Suppressor macrophage (primary cell): ENCODE data around the gene NFATC2.
"Not testable (repeated sequence)": the region's sequence is repeated elsewhere in the genome, so short reads cannot be mapped to it uniquely, and the experiment has no call there.

ENCODE experiments used
- DNase-seq, 4 experiments: peaks; one replicate each; pipeline ENCODE4 v3.0.0-alpha.2; 2020 to 2022
- total RNA-seq, 17 experiments: gene quantifications; one replicate each; lab custom pipeline; 2026; ENCODE audit warnings: mixed read lengths in 6 of 17, inconsistent platforms in 3 of 17; lab: John Stamatoyannopoulos, UW

The NFATC2 gene
- 0.72 to 16.8 (median 4.5) reads per million in 17 experiments for total RNA-seq

DNA sequence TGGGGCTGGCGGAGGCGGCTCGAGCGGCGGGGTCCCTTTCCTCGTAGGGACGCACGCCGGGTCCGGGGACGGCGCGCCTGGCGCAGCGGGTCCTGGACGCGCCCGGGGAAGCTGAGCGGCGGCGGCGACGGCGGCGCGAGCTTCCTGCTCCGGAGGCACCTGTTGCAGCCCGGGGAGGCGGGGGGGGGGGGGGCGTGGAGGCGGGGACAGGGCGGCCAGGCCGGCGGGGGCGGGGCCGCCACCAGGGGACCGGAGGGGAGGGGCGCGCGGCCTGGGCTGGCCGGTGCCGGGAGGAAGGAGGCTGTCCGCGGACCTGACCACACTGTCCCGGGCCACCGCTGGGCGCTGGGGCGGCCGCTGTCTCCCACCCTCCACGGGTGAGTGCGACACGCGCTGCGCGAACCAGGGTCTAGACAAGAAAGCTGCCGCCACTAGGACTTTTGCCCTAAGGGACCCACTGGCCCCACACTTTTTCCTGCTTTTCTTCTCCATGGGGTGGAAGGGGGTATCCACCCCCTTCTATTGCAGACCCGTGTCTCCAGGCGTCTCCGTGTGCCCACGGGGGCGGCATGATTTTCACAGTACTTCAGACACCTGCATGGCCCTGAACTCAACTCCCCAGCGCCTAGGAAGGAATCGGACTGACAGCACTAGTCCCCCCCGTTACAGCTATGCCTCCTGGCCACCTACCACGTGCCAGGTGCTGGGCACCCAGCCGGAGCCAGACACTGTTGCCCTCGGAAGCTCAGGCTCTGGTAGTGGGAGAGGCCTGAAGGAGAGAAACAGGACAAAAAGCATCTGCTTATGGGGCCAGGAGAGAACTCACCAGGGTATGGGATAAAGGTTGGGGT, at the start of gene NFATC2:
NFATC2 (minus strand) TSS at position 149 of the 851 bp plus-strand sequence. CDS start 220 bp downstream, outside the sequence.
- peak in 1 of 4 experiments; percentile 34 for DNase-seq

GRCh38 chr20:51591871-51592270, 49.4 kb upstream of the NFATC2 start:
- no peak for DNase-seq

DNA sequence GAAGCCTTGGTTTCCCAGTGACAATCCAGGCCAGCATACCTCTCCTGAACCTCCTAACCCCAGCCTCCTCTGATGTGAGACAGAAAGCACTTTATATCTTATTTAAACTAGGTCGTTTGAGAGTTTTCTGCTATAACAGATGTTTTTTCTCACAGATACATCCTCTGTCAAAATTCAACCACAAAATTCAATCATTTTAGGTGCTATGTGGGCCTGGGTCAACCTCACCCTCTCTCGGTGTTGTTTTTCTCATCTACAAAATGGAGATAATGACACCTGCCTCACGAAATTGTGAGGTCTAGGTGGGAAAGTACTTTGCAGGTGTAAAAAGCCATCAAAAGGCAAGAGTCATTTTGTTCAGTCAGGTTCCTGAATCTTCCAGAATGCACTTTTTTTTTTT, 46.2 kb upstream of the NFATC2 start:
- no peak for DNase-seq

DNA sequence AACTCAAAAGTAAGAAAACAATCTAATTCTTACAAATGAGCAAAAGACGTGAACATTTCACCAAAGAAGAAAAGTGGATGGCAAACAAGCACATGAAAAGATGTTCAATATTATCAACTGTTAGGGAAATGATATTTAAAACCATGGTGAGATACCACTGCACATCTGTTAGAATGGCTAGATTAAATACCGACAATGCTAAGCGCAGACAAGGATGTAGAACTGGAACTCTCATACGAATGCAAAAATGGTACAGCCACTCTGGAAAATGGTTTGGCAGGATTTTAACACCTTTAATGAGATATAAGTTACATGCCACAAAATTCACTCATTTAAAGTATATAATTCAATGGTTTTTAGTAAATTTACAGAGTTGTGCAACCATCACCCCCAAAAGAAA, 44.6 kb upstream of the NFATC2 start:
- DNase-seq = no peak

GRCh38 chr20:51586005-51586440, 43.5 kb upstream of the NFATC2 start:
- peak in 1 of 4 experiments; percentile 26 for DNase-seq

- no peak for DNase-seq
These were observed 42.6 kb upstream of the NFATC2 start for GRCh38 chr20:51585148-51585547.

DNA sequence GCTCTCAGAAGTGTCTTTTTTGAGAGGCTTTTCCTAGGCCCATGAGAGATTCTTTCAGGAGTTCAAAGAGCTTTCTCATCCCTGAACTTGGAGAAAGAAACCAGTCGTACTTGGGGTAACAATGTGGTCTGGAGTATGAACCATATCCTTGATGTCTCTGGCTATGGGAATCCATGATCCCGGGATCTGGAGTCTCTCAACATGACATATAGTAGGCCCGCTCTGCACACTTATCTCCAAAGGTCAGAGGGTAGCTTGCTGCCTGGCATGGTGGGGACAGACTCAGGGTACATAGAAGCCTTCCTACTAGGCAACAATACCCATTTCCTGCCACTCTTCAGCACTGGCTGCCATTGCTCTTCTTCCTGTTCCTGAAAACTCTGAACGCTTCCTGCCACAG, 42.2 kb upstream of the NFATC2 start:
- peak in 2 of 4 experiments; percentile 17 to 24 for DNase-seq

GRCh38 chr20:51584116-51584515, 41.6 kb upstream of the NFATC2 start:
- DNase-seq = no peak

GRCh38 chr20:51583499-51583898, 41.0 kb upstream of the NFATC2 start:
- no peak for DNase-seq

DNA sequence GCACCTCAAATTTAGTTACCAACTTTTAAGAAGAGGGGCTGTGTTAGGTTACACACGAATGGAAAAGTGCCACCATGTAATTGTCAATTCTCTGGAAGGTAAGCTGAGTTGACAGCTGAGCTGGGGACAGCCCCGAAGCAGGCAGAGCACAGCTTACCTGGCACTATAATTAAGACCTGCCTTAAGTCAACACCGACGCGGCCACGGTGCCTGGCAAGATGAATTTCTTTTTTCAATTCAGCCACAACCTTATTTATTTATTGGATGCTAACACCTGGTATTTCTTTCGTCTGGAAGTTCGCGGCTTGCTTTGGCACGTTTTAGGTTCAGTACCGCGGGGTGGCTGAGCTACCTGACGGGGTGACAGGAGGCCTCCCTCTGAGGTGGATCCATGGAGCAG, 40.6 kb upstream of the NFATC2 start:
- DNase-seq = no peak

DNA sequence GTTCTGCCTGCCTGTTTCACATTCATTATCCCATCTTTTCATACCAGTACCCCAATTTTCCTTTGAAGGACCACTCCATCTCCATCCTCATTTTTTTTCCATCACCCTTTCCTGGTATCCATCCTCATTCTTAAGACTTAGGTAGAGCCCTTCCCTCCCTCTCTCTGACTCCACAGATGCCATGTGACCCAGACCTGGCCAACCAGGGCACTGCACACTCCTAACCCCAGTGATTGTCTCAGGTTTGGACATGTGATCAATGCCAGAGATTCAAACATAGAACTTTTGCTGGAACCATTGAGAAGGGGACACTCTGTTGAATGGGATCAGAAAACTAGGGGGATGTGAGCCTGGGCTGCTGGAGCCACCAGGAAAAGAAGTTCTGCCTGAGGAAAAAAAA, 39.1 kb upstream of the NFATC2 start:
- DNase-seq = no peak

GRCh38 chr20:51579137-51579536, 36.6 kb upstream of the NFATC2 start:
- DNase-seq = peak in 1 of 4 experiments; percentile 18

- DNase-seq = no peak
These were observed 35.6 kb upstream of the NFATC2 start for GRCh38 chr20:51578145-51578459.

GRCh38 chr20:51577432-51578144, 35.1 kb upstream of the NFATC2 start:
- DNase-seq = no peak

DNA sequence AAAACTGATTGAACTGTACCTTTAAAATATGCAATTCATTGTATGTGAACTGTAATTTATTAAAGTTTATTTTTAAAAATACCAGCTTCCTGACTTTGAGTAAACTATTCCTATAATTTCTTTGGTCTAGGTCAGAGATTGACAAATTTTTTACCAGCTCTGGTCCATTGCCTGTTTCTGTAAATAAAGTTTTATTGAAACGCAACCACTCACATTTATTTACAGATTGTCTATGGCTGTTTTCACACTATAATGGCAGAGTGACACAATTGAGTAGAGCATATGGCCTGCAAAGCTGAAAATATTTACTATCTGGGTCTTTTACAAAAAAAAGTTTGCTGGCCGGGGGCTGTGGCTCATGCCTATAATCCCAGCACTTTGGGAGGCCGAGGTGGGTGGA, 33.0 kb upstream of the NFATC2 start:
- no peak for DNase-seq

DNA sequence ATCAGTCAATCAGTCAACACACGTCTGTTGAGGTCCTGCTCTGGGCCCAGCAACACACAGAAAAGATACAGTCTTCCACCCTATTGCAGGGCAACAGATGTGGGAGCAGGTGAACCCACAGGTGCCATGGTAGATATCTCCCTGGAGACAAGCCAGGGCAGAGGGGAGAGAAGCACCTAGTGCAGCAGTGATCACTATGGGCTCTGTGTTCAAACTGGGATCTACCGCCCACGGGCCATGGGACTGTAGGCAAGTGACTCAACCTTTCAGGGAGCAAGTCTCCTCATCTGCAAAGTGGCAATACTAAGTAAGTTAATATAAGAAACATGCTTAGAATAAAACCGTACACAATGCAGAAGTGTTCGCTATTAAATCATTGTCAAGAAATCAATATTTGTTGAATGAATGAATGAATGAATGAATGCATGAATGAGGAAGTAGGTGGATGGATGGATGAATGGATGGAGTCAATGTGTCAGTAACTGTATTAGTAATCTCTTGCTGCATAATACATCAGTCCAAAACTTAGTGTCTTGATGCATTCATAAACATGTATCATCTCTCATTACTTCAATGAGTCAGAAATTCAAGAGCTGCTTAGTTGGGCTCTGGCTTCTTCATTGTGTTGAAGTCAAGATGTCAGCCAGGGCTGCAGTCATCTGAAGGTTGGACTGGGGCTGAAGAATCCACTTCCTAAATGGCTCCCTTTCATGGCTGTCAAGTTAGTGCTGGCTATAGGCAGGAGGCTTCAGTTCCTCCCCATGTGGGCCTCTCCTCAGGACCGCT, 31.9 kb upstream of the NFATC2 start:
- DNase-seq = peak in 3 of 4 experiments; percentile 23 to 32 (median 28)

- no peak for DNase-seq
These were observed 31.2 kb upstream of the NFATC2 start for GRCh38 chr20:51573576-51574243.

- no peak for DNase-seq
These were observed 28.9 kb upstream of the NFATC2 start for GRCh38 chr20:51571460-51571794.

DNA sequence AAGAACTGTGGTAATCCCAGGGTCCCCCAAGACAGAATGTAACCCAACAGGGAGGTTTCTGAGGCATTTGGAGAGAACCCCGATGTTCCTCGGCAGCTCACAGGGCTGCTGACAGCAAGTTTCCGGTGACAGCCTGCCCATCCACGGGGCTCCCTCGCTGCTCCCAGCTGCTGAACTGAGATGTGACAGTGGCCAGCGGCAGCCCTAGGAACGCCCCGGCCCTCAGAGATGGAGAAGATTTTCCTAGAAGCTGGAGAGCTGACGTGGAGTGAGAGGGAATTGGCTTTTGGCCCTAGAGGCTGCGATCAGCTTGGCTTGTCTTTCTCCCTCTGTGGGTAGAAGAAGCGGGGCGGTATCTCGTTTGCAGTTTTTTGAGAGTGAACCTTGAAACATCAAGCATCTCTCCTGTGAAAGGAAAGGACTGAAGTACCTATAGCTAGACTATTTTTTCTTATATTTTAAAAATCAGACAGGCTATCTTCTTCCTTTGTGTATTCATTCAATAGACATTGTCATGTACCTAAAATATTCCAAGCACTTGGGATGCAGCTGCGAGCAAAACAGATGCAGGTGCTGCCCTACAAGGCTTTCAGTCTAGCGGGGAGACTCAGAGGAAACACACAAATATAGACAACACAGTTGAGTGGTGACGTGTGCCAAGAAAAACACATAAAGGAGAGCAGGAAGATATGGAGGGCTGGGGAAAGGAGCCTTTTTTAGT, 28.4 kb upstream of the NFATC2 start:
- DNase-seq = no peak

DNA sequence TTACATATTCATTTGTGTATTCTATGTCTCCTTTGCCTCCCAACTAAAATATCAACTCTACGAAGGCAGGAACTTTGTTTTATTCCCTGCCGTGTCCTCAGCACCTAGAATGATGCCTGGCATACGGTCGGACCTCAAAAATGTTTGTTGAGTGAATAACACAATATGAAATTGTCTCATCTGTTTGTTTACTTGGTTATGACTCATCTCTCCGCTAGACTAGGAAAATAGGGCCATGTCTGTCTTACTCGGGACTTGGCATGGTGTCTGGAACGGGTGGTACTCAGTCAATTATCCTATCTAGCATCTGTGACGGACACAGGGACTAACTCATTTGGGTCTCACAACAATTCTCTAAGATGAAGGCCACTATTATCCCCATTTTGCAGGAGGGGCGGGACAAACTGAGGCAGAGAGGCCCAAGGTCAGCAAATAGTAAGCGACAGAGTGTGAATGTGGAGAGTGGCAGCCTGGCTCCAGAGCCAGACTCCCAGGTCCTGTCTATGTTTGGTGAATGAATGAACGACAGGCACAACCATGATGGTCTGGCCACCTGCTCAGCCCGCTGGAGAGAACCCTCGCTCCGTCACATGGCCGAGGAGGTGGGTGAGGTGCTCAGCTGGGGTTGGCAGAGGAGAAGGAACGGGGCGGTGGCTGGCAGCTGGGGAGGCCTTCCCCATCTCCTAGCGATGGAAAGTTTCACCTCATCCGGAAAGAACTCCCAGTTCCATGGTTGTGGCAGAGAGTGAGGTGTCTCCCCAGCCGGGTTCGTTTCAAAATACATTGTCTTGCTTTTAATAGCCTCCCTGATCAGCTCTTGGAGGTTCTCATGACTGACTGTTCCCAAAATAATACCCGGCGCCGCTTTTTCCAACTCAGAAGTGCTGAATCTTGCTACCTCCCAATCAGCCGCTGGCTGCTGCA, 27.6 kb upstream of the NFATC2 start:
- DNase-seq = no peak

GRCh38 chr20:51568533-51568932, 26.0 kb upstream of the NFATC2 start:
- not testable (repeated sequence) for DNase-seq
